Measurements from ENCODE around the gene LRRN4CL.
A peak's percentile ranks its signal among the peaks of the same experiment; 100 is the strongest.

DNA sequence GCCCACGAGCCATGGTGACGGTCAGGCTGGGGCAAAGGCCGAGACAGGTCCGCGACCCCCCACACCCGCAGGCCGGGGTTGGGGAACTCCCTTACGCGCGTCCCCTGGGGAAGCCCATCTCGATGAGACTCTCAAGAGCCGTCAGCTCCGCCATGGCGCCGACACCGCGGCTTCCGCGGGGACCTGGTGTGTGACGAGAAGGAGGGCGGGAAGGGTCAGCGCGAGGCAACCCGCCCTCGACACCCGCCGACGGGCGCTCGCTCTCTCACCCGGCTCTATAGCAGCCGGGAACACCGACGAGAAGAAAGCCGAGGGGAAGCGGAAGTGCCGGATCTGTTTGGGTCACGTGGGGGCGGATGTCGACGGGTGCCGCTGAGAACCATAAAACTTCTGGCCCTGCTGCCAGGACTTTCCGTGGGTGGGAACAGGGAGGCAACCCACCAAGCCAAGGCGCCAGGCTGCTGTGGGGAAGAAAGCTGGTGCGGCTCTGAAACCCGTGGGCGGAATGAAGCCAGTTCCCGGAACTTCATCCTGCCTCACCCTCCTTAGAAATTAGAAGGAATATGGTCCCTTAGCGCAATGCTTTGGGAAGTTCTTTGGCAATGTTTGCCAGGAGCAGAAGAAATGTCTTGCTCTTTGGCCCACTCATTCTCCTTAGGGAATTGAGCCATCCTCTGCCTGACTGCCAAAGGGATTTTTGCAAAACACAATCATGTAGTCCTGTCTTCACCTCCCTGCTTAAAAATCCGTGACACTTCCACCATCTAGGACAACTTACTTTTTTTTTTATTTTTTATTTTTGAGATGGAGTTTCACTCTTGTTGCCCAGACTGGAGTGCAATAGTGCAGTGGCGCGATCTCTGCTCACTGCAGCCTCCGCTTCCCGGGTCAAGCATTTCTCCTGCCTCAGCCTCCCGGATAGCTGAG is 10.3 kb downstream of the LRRN4CL start, which contains the start of gene UBXN1:
- TF ChIP-seq CTCF (conservative IDR thresholded peaks at IDR 0.05; ENCODE audit: low read depth, low read length) (no peak), MXI1 (IDR thresholded peaks at IDR 0.05; ENCODE audit: borderline replicate concordance, low read depth, low read length) (no peak), RFX5 (IDR thresholded peaks at IDR 0.05; ENCODE audit: low read depth, low read length) (no peak), CHD1 (IDR thresholded peaks at IDR 0.05; ENCODE audit: low read depth, low read length) (no peak), POLR2A (IDR thresholded peaks at IDR 0.05; ENCODE audit: low read depth, low read length) (peak; percentile 80), MAFK (IDR thresholded peaks at IDR 0.05; ENCODE audit: low read depth, low read length) (no peak), SMC3 (IDR thresholded peaks at IDR 0.05; ENCODE audit: low read depth, low read length) (no peak), RCOR1 (IDR thresholded peaks at IDR 0.05; ENCODE audit: insufficient replicate concordance, low read length) (no peak), RAD21 (IDR thresholded peaks at IDR 0.05; ENCODE audit: low read length) (no peak), CEBPB (IDR thresholded peaks at IDR 0.05; ENCODE audit: low read depth, low read length) (peak; percentile 13; the same call in 1 of the 2 replicates), NFE2L2 (IDR thresholded peaks at IDR 0.05; ENCODE audit: low read depth, low read length) (no peak), BHLHE40 (IDR thresholded peaks at IDR 0.05; ENCODE audit: low read depth, low read length) (peak; percentile 55; the same call in 1 of the 2 replicates), FOS (IDR thresholded peaks at IDR 0.05; ENCODE audit: low read depth, low read length) (no peak)
- TF ChIP-seq, protein P1, sequence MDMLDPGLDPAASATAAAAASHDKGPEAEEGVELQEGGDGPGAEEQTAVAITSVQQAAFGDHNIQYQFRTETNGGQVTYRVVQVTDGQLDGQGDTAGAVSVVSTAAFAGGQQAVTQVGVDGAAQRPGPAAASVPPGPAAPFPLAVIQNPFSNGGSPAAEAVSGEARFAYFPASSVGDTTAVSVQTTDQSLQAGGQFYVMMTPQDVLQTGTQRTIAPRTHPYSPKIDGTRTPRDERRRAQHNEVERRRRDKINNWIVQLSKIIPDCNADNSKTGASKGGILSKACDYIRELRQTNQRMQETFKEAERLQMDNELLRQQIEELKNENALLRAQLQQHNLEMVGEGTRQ (IDR thresholded peaks at IDR 0.05; ENCODE audit: low read depth, low read length): peak; percentile 98
